HepG2 (cell line): ENCODE measurements around the gene TRIM74. TPM values are rescaled to one million over a fixed set of nuclear protein-coding genes. Genes with fewer than 3 reads are reported as not detected.
"Not testable (repeated sequence)": the region's sequence is repeated elsewhere in the genome, so short reads cannot be mapped to it uniquely, and the experiment has no call there.

Experiments used
- BORCS8-MEF2B ChIP-seq: sonication (generic); formaldehyde crosslinking; IDR thresholded peaks from 2 replicates; pipeline ENCODE4 v1.8.0; 2022; ENCODE audit warnings: mild to moderate bottlenecking, missing genetic modification reagents
- ESRRA ChIP-seq: sonication (generic); formaldehyde crosslinking; IDR thresholded peaks from 2 replicates; pipeline ENCODE4 v1.5.1; 2020; ENCODE audit warnings: mild to moderate bottlenecking, low read depth, missing genetic modification reagents
- FOXA3 ChIP-seq: IDR thresholded peaks from 2 replicates; pipeline ENCODE4 v1.6.1; 2016; ENCODE audit warnings: missing genetic modification reagents, missing compliant biosample characterization
- FOXO1 ChIP-seq: sonication (generic); formaldehyde crosslinking; IDR thresholded peaks from 2 replicates; pipeline ENCODE4 v1.4.0; 2020; ENCODE audit warnings: missing genetic modification reagents
- MED1 ChIP-seq: sonication (generic); formaldehyde crosslinking; IDR thresholded peaks from 2 replicates; pipeline ENCODE4 v1.4.0; 2020; ENCODE audit warnings: missing genetic modification reagents
- NCOA2 ChIP-seq: sonication (generic); formaldehyde crosslinking; IDR thresholded peaks from 2 replicates; pipeline ENCODE4 v1.8.0; 2022; ENCODE audit warnings: inconsistent platforms
- NR2F6 ChIP-seq, 2 experiments: IDR thresholded peaks; 2 replicates each; pipeline ENCODE4 v1.6.1; 2016; ENCODE audit warnings: antibody characterized with exemption in 1 of 2, mild to moderate bottlenecking in 1 of 2
- PITX1 ChIP-seq: sonication (generic); formaldehyde crosslinking; IDR thresholded peaks from 2 replicates; pipeline ENCODE4 v1.5.1; 2020; ENCODE audit warnings: mild to moderate bottlenecking, missing genetic modification reagents
- SALL1 ChIP-seq: sonication (generic); formaldehyde crosslinking; IDR thresholded peaks from 2 replicates; pipeline ENCODE4 v1.8.0; 2022; ENCODE audit warnings: mild to moderate bottlenecking, missing genetic modification reagents
- SKI ChIP-seq: fragments of 450-650 bp; IDR thresholded peaks from one replicate; pipeline ENCODE4 v1.6.1; 2018; ENCODE audit warnings: mild to moderate bottlenecking; ENCODE audit not compliant: partially characterized antibody
- SOX13 ChIP-seq, 3 experiments: fragments of 450-650 bp in 1 of 3; sonication (generic) in 1 of 3; formaldehyde crosslinking in 1 of 3; IDR thresholded peaks in 2 of 3; conservative IDR thresholded peaks in 1 of 3; 2 replicates each; pipeline versions ENCODE4 v1.5.0 to v1.6.1; 2016 to 2020; ENCODE audit warnings: antibody characterized with exemption in 1 of 3, mild to moderate bottlenecking in 1 of 3, missing compliant biosample characterization in 1 of 3, missing genetic modification reagents in 1 of 3, moderate library complexity in 1 of 3
- SOX5 ChIP-seq: IDR thresholded peaks from 2 replicates; pipeline ENCODE4 v1.6.1; 2016; ENCODE audit warnings: borderline replicate concordance
- SP5 ChIP-seq: IDR thresholded peaks from 2 replicates; pipeline ENCODE4 v1.6.1; 2016; ENCODE audit warnings: low read depth, borderline replicate concordance
- TARDBP ChIP-seq: sonication (generic); formaldehyde crosslinking; IDR thresholded peaks from 2 replicates; pipeline ENCODE4 v1.8.0; 2022; ENCODE audit warnings: mild to moderate bottlenecking, missing genetic modification reagents
- TBX3 ChIP-seq: fragments of 450-650 bp; IDR thresholded peaks from 2 replicates; pipeline ENCODE4 v1.6.1; 2017; ENCODE audit warnings: antibody characterized with exemption, mild to moderate bottlenecking, inconsistent platforms, borderline replicate concordance
- ZMYM3 ChIP-seq: sonication (generic); formaldehyde crosslinking; IDR thresholded peaks from 2 replicates; pipeline ENCODE4 v1.5.1; 2020; ENCODE audit warnings: mild to moderate bottlenecking, missing genetic modification reagents
- ZSCAN21 ChIP-seq: sonication (generic); formaldehyde crosslinking; IDR thresholded peaks from 2 replicates; pipeline ENCODE4 v1.8.0; 2022; ENCODE audit warnings: mild to moderate bottlenecking, missing genetic modification reagents, moderate library complexity, borderline replicate concordance
- ZSCAN25 ChIP-seq: sonication (generic); formaldehyde crosslinking; IDR thresholded peaks from 2 replicates; pipeline ENCODE4 v1.8.0; 2022; ENCODE audit warnings: mild to moderate bottlenecking, missing genetic modification reagents
- polyA plus RNA-seq, 8 experiments: library from polyadenylated mRNA; depleted of rRNA in 3 of 8; stranded (reverse) in 7 of 8; unstranded in 1 of 8; fragments of >200 nt; fragmentation: Illumina TruSeq in 4 of 8; extraction: Trizol in 4 of 8; gene quantifications; 2 replicates each; pipeline versions ENCODE4 v1.2.1 to v1.2.3, GENCODE V29; 2011 to 2016; ENCODE audit warnings: low read depth in 4 of 8, missing spikeins in 1 of 8, mixed read lengths in 1 of 8; ENCODE audit not compliant: insufficient read depth in 1 of 8
- total RNA-seq, 5 experiments: library from RNA; depleted of rRNA; stranded (reverse); fragments of >200 nt; fragmentation: Illumina TruSeq; extraction: Trizol; gene quantifications; 2 replicates each; pipeline ENCODE4 v1.2.3, GENCODE V29; 2016; ENCODE audit warnings: low read depth in 1 of 5
- TF ChIP-seq, protein P1 (sequence below): sonication (generic); formaldehyde crosslinking; conservative IDR thresholded peaks from 2 replicates; pipeline ENCODE4 v1.4.0; 2020; ENCODE audit warnings: mild to moderate bottlenecking, missing genetic modification reagents, moderate library complexity
- TF ChIP-seq, protein P2 (sequence below): sonication (generic); formaldehyde crosslinking; IDR thresholded peaks from 2 replicates; pipeline ENCODE4 v1.4.0; 2020; ENCODE audit warnings: missing genetic modification reagents
- TF ChIP-seq, protein P3 (sequence below): IDR thresholded peaks from 2 replicates; pipeline ENCODE4 v1.4.0; 2020; ENCODE audit warnings: mild to moderate bottlenecking, missing genetic modification reagents

Gene TRIM74
- total and polyA plus RNA-seq, 2 of the 13 experiments (the other 11 are each of a cell fraction or from before 2014, with no cell fraction given): 0.51 to 1.4 TPM

DNA sequence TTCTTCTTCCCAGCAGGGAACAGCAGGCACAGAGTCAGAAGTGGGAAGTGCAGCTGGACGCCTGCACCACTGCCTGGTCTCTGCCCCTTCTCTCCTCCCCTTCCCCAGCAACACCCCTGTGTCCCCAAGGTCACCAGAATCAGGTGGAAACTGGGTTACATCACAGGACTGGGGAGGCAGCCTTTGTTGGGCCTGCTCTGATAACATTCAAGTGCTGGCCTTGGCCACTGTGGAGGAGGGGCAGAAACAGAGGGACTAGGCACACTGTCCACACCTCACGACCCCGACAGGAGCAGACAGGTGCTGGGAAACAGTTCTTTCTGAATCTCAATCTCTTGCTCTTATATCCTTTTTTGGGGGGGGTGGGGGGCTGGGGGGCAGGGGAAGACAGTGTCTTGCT is 2.4 kb downstream of the TRIM74 start (continued):
- TF ChIP-seq ZSCAN21 (CRISPR knock-in tag): peak; percentile 34; the same call in 1 of the 2 replicates
- TF ChIP-seq SKI: peak; percentile 60
- peak; percentile 38; the same call in 1 of the 2 replicates for TF ChIP-seq FOXO1 (CRISPR knock-in tag)
- TF ChIP-seq, protein P1, sequence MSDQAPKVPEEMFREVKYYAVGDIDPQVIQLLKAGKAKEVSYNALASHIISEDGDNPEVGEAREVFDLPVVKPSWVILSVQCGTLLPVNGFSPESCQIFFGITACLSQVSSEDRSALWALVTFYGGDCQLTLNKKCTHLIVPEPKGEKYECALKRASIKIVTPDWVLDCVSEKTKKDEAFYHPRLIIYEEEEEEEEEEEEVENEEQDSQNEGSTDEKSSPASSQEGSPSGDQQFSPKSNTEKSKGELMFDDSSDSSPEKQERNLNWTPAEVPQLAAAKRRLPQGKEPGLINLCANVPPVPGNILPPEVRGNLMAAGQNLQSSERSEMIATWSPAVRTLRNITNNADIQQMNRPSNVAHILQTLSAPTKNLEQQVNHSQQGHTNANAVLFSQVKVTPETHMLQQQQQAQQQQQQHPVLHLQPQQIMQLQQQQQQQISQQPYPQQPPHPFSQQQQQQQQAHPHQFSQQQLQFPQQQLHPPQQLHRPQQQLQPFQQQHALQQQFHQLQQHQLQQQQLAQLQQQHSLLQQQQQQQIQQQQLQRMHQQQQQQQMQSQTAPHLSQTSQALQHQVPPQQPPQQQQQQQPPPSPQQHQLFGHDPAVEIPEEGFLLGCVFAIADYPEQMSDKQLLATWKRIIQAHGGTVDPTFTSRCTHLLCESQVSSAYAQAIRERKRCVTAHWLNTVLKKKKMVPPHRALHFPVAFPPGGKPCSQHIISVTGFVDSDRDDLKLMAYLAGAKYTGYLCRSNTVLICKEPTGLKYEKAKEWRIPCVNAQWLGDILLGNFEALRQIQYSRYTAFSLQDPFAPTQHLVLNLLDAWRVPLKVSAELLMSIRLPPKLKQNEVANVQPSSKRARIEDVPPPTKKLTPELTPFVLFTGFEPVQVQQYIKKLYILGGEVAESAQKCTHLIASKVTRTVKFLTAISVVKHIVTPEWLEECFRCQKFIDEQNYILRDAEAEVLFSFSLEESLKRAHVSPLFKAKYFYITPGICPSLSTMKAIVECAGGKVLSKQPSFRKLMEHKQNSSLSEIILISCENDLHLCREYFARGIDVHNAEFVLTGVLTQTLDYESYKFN (CRISPR knock-in tag): peak; percentile 75
- TF ChIP-seq ZSCAN25 (CRISPR knock-in tag): peak; percentile 89
- TF ChIP-seq TARDBP (CRISPR knock-in tag): peak; percentile 58; the same call in 1 of the 2 replicates
- TF ChIP-seq, protein P2, sequence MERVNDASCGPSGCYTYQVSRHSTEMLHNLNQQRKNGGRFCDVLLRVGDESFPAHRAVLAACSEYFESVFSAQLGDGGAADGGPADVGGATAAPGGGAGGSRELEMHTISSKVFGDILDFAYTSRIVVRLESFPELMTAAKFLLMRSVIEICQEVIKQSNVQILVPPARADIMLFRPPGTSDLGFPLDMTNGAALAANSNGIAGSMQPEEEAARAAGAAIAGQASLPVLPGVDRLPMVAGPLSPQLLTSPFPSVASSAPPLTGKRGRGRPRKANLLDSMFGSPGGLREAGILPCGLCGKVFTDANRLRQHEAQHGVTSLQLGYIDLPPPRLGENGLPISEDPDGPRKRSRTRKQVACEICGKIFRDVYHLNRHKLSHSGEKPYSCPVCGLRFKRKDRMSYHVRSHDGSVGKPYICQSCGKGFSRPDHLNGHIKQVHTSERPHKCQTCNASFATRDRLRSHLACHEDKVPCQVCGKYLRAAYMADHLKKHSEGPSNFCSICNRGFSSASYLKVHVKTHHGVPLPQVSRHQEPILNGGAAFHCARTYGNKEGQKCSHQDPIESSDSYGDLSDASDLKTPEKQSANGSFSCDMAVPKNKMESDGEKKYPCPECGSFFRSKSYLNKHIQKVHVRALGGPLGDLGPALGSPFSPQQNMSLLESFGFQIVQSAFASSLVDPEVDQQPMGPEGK (CRISPR knock-in tag): peak; percentile 59
- TF ChIP-seq NR2F6, SOX13 (IDR thresholded peaks at IDR 0.05): not testable (repeated sequence)
- TF ChIP-seq NR2F6 (CRISPR knock-in tag; IDR thresholded peaks at IDR 0.05): peak; percentile 51; the same call in 1 of the 2 replicates
- TF ChIP-seq SOX5 (CRISPR knock-in tag): peak; percentile 49; the same call in 1 of the 2 replicates
- TF ChIP-seq ESRRA (CRISPR knock-in tag): 0 out of 2 replicates have a peak, but pooled peaks have one; percentile 37
- 0 out of 2 replicates have a peak, but pooled peaks have one; percentile 37 for TF ChIP-seq ZMYM3 (CRISPR knock-in tag)
- TF ChIP-seq FOXA3 (CRISPR knock-in tag): 0 out of 2 replicates have a peak, but pooled peaks have one; percentile 29
- TF ChIP-seq SP5 (CRISPR knock-in tag): 0 out of 2 replicates have a peak, but pooled peaks have one; percentile 54
- 0 out of 2 replicates have a peak, but pooled peaks have one; percentile 11 for TF ChIP-seq MED1 (CRISPR knock-in tag)
- peak; percentile 44; the same call in 1 of the 2 replicates for TF ChIP-seq TBX3
- TF ChIP-seq PITX1 (CRISPR knock-in tag): 0 out of 2 replicates have a peak, but pooled peaks have one; percentile 38
- peak in 1 of 2 experiments; percentile 82; a peak in 2 of 4 replicates for TF ChIP-seq SOX13 (CRISPR knock-in tag; conservative IDR thresholded peaks at IDR 0.05 in 1 of 2, IDR thresholded peaks at IDR 0.05 in 1 of 2)
- 0 out of 2 replicates have a peak, but pooled peaks have one; percentile 24 for TF ChIP-seq BORCS8-MEF2B (CRISPR knock-in tag)
- TF ChIP-seq NCOA2 (CRISPR knock-in tag): peak; percentile 35; the same call in 1 of the 2 replicates
- TF ChIP-seq SALL1: peak; percentile 64
- TF ChIP-seq, protein P3, sequence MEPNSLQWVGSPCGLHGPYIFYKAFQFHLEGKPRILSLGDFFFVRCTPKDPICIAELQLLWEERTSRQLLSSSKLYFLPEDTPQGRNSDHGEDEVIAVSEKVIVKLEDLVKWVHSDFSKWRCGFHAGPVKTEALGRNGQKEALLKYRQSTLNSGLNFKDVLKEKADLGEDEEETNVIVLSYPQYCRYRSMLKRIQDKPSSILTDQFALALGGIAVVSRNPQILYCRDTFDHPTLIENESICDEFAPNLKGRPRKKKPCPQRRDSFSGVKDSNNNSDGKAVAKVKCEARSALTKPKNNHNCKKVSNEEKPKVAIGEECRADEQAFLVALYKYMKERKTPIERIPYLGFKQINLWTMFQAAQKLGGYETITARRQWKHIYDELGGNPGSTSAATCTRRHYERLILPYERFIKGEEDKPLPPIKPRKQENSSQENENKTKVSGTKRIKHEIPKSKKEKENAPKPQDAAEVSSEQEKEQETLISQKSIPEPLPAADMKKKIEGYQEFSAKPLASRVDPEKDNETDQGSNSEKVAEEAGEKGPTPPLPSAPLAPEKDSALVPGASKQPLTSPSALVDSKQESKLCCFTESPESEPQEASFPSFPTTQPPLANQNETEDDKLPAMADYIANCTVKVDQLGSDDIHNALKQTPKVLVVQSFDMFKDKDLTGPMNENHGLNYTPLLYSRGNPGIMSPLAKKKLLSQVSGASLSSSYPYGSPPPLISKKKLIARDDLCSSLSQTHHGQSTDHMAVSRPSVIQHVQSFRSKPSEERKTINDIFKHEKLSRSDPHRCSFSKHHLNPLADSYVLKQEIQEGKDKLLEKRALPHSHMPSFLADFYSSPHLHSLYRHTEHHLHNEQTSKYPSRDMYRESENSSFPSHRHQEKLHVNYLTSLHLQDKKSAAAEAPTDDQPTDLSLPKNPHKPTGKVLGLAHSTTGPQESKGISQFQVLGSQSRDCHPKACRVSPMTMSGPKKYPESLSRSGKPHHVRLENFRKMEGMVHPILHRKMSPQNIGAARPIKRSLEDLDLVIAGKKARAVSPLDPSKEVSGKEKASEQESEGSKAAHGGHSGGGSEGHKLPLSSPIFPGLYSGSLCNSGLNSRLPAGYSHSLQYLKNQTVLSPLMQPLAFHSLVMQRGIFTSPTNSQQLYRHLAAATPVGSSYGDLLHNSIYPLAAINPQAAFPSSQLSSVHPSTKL (CRISPR knock-in tag): peak; percentile 39; the same call in 1 of the 2 replicates
